Hepatocyte (in vitro differentiated cells): Measurements from ENCODE around the gene NR2C2. TPM values are rescaled to one million over a fixed set of nuclear protein-coding genes. Genes with fewer than 3 reads are reported as not detected.

Experiments
- DNase-seq: peaks from one replicate; pipeline ENCODE4 v3.0.0-alpha.2; 2016; ENCODE audit warnings: low spot score
- H2AFZ ChIP-seq: fragments of 200-600 bp; sonication (generic); 2 replicates; pipeline ENCODE4 v1.6.0; 2016; ENCODE audit warnings: antibody characterized with exemption, mild to moderate bottlenecking
- H3K27ac ChIP-seq: fragments of 200-600 bp; sonication (generic); 2 replicates; pipeline ENCODE4 v1.5.1; 2016; ENCODE audit warnings: mild to moderate bottlenecking
- H3K27me3 ChIP-seq: fragments of 200-600 bp; sonication (generic); 2 replicates; pipeline ENCODE4 v1.6.1; 2016
- H3K36me3 ChIP-seq: fragments of 200-600 bp; sonication (generic); replicated peaks from 2 replicates; pipeline ENCODE4 v1.5.1; 2016; ENCODE audit warnings: low read depth; ENCODE audit not compliant: insufficient read depth
- H3K4me1 ChIP-seq: fragments of 200-600 bp; sonication (generic); 2 replicates; pipeline ENCODE4 v1.5.1; 2016; ENCODE audit warnings: mild to moderate bottlenecking, moderate library complexity; ENCODE audit not compliant: insufficient read depth
- H3K4me2 ChIP-seq: fragments of 200-600 bp; sonication (generic); 2 replicates; pipeline ENCODE4 v1.6.0; 2016
- H3K4me3 ChIP-seq: fragments of 200-600 bp; sonication (generic); 2 replicates; pipeline ENCODE4 v1.5.1; 2016; ENCODE audit warnings: mild to moderate bottlenecking
- H3K79me2 ChIP-seq: fragments of 200-600 bp; sonication (generic); 2 replicates; pipeline ENCODE4 v1.6.0; 2017; ENCODE audit warnings: mild to moderate bottlenecking
- H3K9me2 ChIP-seq: fragments of 200-600 bp; sonication (generic); replicated peaks from 2 replicates; pipeline ENCODE4 v1.6.0; 2017; ENCODE audit warnings: mild to moderate bottlenecking; ENCODE audit not compliant: insufficient read depth
- H3K9me3 ChIP-seq: fragments of 200-600 bp; sonication (generic); 2 replicates; pipeline ENCODE4 v1.5.1; 2016; ENCODE audit warnings: low read depth, mild to moderate bottlenecking
- H4K20me1 ChIP-seq: fragments of 200-600 bp; sonication (generic); 2 replicates; pipeline ENCODE4 v1.6.0; 2016; ENCODE audit warnings: mild to moderate bottlenecking; ENCODE audit not compliant: insufficient read depth, poor library complexity, severe bottlenecking
- EZH2 ChIP-seq: fragments of 200-600 bp; sonication (generic); IDR thresholded peaks from 2 replicates; pipeline ENCODE4 v1.6.1; 2016; ENCODE audit warnings: antibody characterized with exemption, mild to moderate bottlenecking, borderline replicate concordance
- EZH2phosphoT487 ChIP-seq: fragments of 200-600 bp; sonication (generic); IDR thresholded peaks from one replicate; pipeline ENCODE4 v1.6.1; 2018; ENCODE audit warnings: antibody characterized with exemption, mild to moderate bottlenecking, low read depth, moderate library complexity; ENCODE audit not compliant: unreplicated experiment, severe bottlenecking
- WGBS: methylation state at CpG from one replicate; pipeline ENCODE4 v1.1.6; 2016; ENCODE audit warnings: low lambda C conversion rate; ENCODE audit errors: missing lambda C conversion rate; 5-methylcytosine and 5-hydroxymethylcytosine counted together
- polyA plus RNA-seq: library from polyadenylated mRNA; unstranded; fragments of >200 nt; fragmentation: Nextera tagmentation; extraction: Ambion mirVana; gene quantifications from 2 replicates; pipeline ENCODE4 v1.2.1, GENCODE V29; 2016
- total RNA-seq: library from RNA; depleted of rRNA; stranded (reverse); fragments of >200 nt; gene quantifications from 2 replicates; pipeline ENCODE4 v1.2.3, GENCODE V29; 2014
- TF ChIP-seq, protein P1 (sequence below): fragments of 200-600 bp; sonication (generic); IDR thresholded peaks from 2 replicates; pipeline ENCODE4 v1.5.1; 2016; ENCODE audit warnings: antibody characterized with exemption, mild to moderate bottlenecking; ENCODE audit not compliant: poor library complexity

Gene NR2C2
- total and polyA plus RNA-seq, 2 experiments from 2014 or later: 14.7 to 29.6 TPM

DNA sequence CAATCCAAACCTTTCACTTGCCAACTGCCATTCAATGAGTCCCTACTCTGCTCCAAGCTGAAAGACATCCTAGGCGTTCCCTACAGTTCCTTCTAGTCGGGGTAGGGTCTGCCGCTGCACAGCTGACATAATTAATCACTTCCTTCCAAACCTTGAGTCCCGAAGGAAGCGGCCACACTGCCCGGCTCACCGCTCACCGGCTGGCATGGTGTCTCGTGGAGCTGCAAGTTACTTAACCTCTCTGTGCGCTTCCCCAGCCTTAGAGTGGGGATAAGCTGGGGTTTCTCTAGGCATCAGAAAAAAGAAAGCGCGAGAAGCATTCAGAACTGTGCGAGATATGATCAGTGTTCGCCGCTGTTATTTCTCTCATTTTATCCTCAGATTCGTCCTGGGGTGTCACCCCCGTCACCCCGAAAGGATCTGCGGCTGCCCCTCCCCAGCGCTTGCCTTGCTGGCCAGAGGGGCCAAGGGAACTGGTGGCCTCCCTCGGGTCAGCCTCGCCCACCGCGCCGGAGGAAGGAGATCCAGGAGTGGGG, 117.0 kb downstream of the NR2C2 start:
- TF ChIP-seq EZH2phosphoT487 (no peak), EZH2 (no peak)
- TF ChIP-seq, protein P1, sequence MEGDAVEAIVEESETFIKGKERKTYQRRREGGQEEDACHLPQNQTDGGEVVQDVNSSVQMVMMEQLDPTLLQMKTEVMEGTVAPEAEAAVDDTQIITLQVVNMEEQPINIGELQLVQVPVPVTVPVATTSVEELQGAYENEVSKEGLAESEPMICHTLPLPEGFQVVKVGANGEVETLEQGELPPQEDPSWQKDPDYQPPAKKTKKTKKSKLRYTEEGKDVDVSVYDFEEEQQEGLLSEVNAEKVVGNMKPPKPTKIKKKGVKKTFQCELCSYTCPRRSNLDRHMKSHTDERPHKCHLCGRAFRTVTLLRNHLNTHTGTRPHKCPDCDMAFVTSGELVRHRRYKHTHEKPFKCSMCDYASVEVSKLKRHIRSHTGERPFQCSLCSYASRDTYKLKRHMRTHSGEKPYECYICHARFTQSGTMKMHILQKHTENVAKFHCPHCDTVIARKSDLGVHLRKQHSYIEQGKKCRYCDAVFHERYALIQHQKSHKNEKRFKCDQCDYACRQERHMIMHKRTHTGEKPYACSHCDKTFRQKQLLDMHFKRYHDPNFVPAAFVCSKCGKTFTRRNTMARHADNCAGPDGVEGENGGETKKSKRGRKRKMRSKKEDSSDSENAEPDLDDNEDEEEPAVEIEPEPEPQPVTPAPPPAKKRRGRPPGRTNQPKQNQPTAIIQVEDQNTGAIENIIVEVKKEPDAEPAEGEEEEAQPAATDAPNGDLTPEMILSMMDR: no peak
- Histone ChIP-seq H3K9me3 (no peaks in the 10 kb centered on the region), H3K4me3 (peak overlapping the region; percentile 82), H3K36me3 (no peaks in the 10 kb centered on the region), H2AFZ (peak overlapping the region; percentile 87), H3K9me2 (no peaks in the 10 kb centered on the region), H3K27ac (peak overlapping the region; percentile 88), H3K27me3 (no peaks in the 10 kb centered on the region), H3K4me2 (peak overlapping the region; percentile 100), H3K79me2 (peaks cover 36% of the 10 kb centered on the region), H3K4me1 (peaks cover 12% of the 10 kb centered on the region), H4K20me1 (no peaks in the 10 kb centered on the region)
- 4% methylated on average over 25 of the region's 25 CpGs for WGBS
- peak; percentile 28 for DNase-seq

DNA sequence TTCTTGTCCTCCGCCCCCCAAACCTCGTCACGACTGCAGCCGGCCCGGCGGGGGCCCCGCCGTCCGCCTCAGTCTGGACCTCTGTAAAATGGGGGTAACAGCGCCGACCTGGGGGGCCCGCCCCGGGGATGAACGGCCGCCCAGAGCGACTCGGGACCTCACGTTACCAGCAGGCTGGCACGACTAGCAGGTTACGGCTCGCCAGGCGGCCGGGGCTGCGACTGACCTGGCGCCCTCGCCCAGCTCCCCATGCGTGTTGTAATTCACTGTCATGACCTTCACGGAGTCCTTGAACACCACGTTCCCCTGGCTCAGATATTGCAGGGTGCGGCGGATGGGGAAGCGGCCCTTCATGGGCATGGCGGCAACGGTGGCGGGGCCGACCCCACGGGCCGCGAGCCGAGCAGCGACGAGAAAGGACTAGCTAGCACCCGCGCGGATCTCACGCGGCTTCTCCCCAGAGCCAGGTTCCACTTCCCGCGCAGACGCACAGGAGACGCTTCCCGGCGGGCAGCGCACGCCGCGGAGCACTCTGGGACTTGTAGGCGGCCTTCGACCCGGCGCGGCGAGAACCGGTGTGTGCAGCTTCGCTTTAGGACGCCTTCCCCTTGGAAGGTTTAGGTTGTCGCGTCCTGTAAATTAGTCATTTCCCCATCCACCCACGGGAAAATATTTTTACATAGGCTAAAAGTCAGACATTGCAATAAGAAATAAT, 117.6 kb downstream of the NR2C2 start, which contains the start of gene MRPS25:
TSS of gene MRPS25 (minus strand) at position 481 of the 715 bp plus-strand sequence. CDS start at position 360, 121 bp downstream.
- peak within 1 kb of the TSS; percentile 82 for H3K4me3 ChIP-seq
- peaks cover 12% of the 10 kb centered on the region for H3K4me1 ChIP-seq
- H3K36me3 ChIP-seq: no peaks in the 10 kb centered on the region
- peaks cover 30% of the 10 kb centered on the region for H3K79me2 ChIP-seq
- H3K27ac ChIP-seq: peak within 1 kb of the TSS; percentile 88
- no peaks in the 10 kb centered on the region for H4K20me1 ChIP-seq
- H3K9me2 ChIP-seq: no peaks in the 10 kb centered on the region
- H3K9me3 ChIP-seq: no peaks in the 10 kb centered on the region
- no peak for TF ChIP-seq EZH2phosphoT487
- no peak for TF ChIP-seq EZH2
- TF ChIP-seq, protein P1: no peak
- under 1% methylated on average over 69 of the region's 69 CpGs for WGBS
- no peaks in the 10 kb centered on the region for H3K27me3 ChIP-seq
- peak; percentile 96 for DNase-seq
- peak within 1 kb of the TSS; percentile 100 for H3K4me2 ChIP-seq
- peak within 1 kb of the TSS; percentile 87 for H2AFZ ChIP-seq

DNA sequence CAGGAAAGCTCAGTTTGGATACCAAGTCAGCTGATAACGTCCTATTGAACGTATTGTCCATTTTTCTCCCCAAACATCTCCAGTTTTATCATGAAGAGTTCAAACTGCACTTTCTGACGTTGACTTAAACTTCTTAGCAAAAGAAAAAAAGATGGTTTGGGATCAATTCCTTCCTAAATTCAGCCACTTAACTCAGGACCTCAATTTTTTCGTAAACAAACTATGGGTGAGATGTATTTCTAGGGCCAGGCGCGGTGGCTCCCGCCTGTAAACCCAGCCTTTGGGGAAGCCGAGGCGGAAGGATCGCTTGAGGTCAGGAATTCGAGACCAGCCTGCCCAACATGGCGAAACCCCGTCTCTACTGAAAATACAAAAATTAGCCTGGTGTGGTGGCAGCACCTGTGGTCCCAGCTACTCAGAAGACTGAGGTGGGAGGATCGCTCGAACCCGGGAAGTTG, 118.2 kb downstream of the NR2C2 start:
- Histone ChIP-seq H3K36me3 (no peaks in the 10 kb centered on the region), H3K4me3 (no peak overlapping the region), H3K4me2 (peak overlapping the region; percentile 100), H2AFZ (peak overlapping the region; percentile 83), H4K20me1 (no peaks in the 10 kb centered on the region), H3K4me1 (peaks cover 12% of the 10 kb centered on the region), H3K9me3 (no peaks in the 10 kb centered on the region), H3K9me2 (no peaks in the 10 kb centered on the region), H3K27me3 (no peaks in the 10 kb centered on the region), H3K27ac (no peak overlapping the region), H3K79me2 (peaks cover 25% of the 10 kb centered on the region)
- DNase-seq: no peak
- TF ChIP-seq, protein P1: no peak
- no peak for TF ChIP-seq EZH2phosphoT487
- TF ChIP-seq EZH2: no peak
- 73% methylated on average over 14 of the region's 16 CpGs for WGBS
